ENCODE measurements around the gene GPBAR1. TPM values are rescaled to one million over a fixed set of nuclear protein-coding genes. Genes with fewer than 3 reads are reported as not detected.
A peak's percentile ranks its signal among the peaks of the same experiment; 100 is the strongest.

Gene GPBAR1
- total and polyA plus RNA-seq, 4 experiments from 2014 or later: 0.17 to 1.2 (median 0.67) TPM

- Mint-ChIP-seq H3K4me1 (peaks cover 40 to 69% (median 53%) of the 10 kb centered on the region in 4 donors), H3K4me3 (peak overlapping the region; percentile 89 to 98 (median 96)), H3K27ac (peak overlapping the region; percentile 93 to 99 (median 97)), H3K27me3 (no peaks in the 10 kb centered on the region), H3K36me3 (peaks cover 23 to 54% of the 10 kb centered on the region in 2 donors), H3K9me3 (no peaks in the 10 kb centered on the region)
- intact Hi-C loops (cut with micrococcal nuclease): loop anchor here (1.0 kb wide), 3 partner anchors 11 to 73 kb away; no protein-coding TSS in a partner anchor
- Histone ChIP-seq H3K9me3 (ENCODE audit: control insufficient read depth in 1 of 2, low read length in 2 of 2) (no peaks in the 10 kb centered on the region), H3K27me3 (ENCODE audit: insufficient read depth, low read length) (no peaks in the 10 kb centered on the region), H3K4me1 (ENCODE audit: insufficient read depth, low read length) (peaks cover 56% of the 10 kb centered on the region), H3K27ac (ENCODE audit: low read depth, low read length) (peak overlapping the region; percentile 93), H3K4me3 (ENCODE audit: low read length in 2 of 2) (peak overlapping the region; percentile 85 to 97), H3K36me3 (ENCODE audit: insufficient read depth, low read length) (peaks cover 9% of the 10 kb centered on the region)
- peak in 4 of 5 donors; percentile 48 to 66 (median 52) for DNase-seq
- POLR2A ChIA-PET (ENCODE audit: partially characterized antibody): interaction anchor here (0.8 to 7.0 kb wide), 13 partner anchors 10 to 492 kb away, joined by 3 to 144 read pairs (median 3); partner anchors contain the start of genes AAMP and PNKD
- CTCF ChIA-PET (ENCODE audit: partially characterized antibody): interaction anchor here (0.7 to 8.4 kb wide), 6 partner anchors 11 to 178 kb away, joined by 3 to 67 read pairs (median 4); partner anchors contain the start of genes AAMP and PNKD
Observed at GRCh38 chr2:218218268-218219185, 42.3 kb upstream of the GPBAR1 start.

- Histone ChIP-seq H3K27ac (ENCODE audit: low read depth, low read length) (peak overlapping the region; percentile 93), H3K9me3 (ENCODE audit: control insufficient read depth in 1 of 2, low read length in 2 of 2) (no peaks in the 10 kb centered on the region), H3K4me1 (ENCODE audit: insufficient read depth, low read length) (peaks cover 70% of the 10 kb centered on the region), H3K4me3 (ENCODE audit: low read length in 2 of 2) (peak overlapping the region; percentile 85 to 97), H3K36me3 (ENCODE audit: insufficient read depth, low read length) (peaks cover 23% of the 10 kb centered on the region), H3K27me3 (ENCODE audit: insufficient read depth, low read length) (no peaks in the 10 kb centered on the region)
- ChIA-PET POLR2A (ENCODE audit: partially characterized antibody) (interaction anchor here (1.1 to 7.0 kb wide), 8 partner anchors 8 to 180 kb away, joined by 3 to 144 read pairs (median 8); partner anchors contain the start of genes AAMP and PNKD), CTCF (ENCODE audit: partially characterized antibody) (interaction anchor here (1.1 to 8.4 kb wide), 5 partner anchors 10 to 177 kb away, joined by 3 to 67 read pairs (median 6); no protein-coding TSS in a partner anchor)
- Mint-ChIP-seq H3K36me3 (peaks cover 29 to 68% of the 10 kb centered on the region in 2 donors), H3K4me1 (peaks cover 54 to 83% (median 66%) of the 10 kb centered on the region in 4 donors), H3K27ac (peak overlapping the region; percentile 72 to 99 (median 97)), H3K4me3 (peak overlapping the region; percentile 89 to 98 (median 96)), H3K27me3 (no peaks in the 10 kb centered on the region), H3K9me3 (no peaks in the 10 kb centered on the region)
- peak in 1 of 5 donors; percentile 36 for DNase-seq
- intact Hi-C loops (cut with micrococcal nuclease): no loop called here
Observed at GRCh38 chr2:218219934-218220333, 40.9 kb upstream of the GPBAR1 start.

GRCh38 chr2:218221000-218221399, 39.8 kb upstream of the GPBAR1 start:
- H3K36me3 Mint-ChIP-seq: peaks cover 34 to 79% of the 10 kb centered on the region in 2 donors
- intact Hi-C loops (cut with micrococcal nuclease): no loop called here
- Histone ChIP-seq H3K27me3 (ENCODE audit: insufficient read depth, low read length) (no peaks in the 10 kb centered on the region), H3K9me3 (ENCODE audit: control insufficient read depth in 1 of 2, low read length in 2 of 2) (no peaks in the 10 kb centered on the region), H3K4me3 (ENCODE audit: low read length in 2 of 2) (peak overlapping the region in 1 of 2 donors; percentile 85), H3K4me1 (ENCODE audit: insufficient read depth, low read length) (peaks cover 81% of the 10 kb centered on the region), H3K27ac (ENCODE audit: low read depth, low read length) (peak overlapping the region; percentile 93), H3K36me3 (ENCODE audit: insufficient read depth, low read length) (peaks cover 24% of the 10 kb centered on the region)
- peak overlapping the region; percentile 72 to 98 (median 96) for H3K4me3 Mint-ChIP-seq
- H3K4me1 Mint-ChIP-seq: peaks cover 62 to 92% (median 75%) of the 10 kb centered on the region in 4 donors
- POLR2A ChIA-PET (ENCODE audit: partially characterized antibody): interaction anchor here (1.0 to 7.0 kb wide), 8 partner anchors 7 to 179 kb away, joined by 3 to 144 read pairs (median 6); partner anchors contain the start of genes AAMP and PNKD
- H3K9me3 Mint-ChIP-seq: no peaks in the 10 kb centered on the region
- no peaks in the 10 kb centered on the region for H3K27me3 Mint-ChIP-seq
- DNase-seq: peak in 1 of 5 donors; percentile 39
- CTCF ChIA-PET (ENCODE audit: partially characterized antibody): interaction anchor here (1.0 to 8.4 kb wide), 7 partner anchors 9 to 53 kb away, joined by 3 to 67 read pairs (median 6); partner anchors contain the start of genes AAMP and PNKD
- H3K27ac Mint-ChIP-seq: peak overlapping the region; percentile 86 to 97 (median 92)

GRCh38 chr2:218223046-218223445, 37.8 kb upstream of the GPBAR1 start:
- Mint-ChIP-seq H3K4me3 (peak overlapping the region; percentile 72 to 95 (median 73)), H3K36me3 (peaks cover 42 to 86% of the 10 kb centered on the region in 2 donors), H3K4me1 (peaks cover 65 to 97% (median 81%) of the 10 kb centered on the region in 4 donors), H3K9me3 (no peaks in the 10 kb centered on the region), H3K27me3 (no peaks in the 10 kb centered on the region), H3K27ac (peak overlapping the region; percentile 77 to 95 (median 91))
- peaks cover 90% of the 10 kb centered on the region for H3K4me1 ChIP-seq (ENCODE audit: insufficient read depth, low read length)
- H3K27ac ChIP-seq (ENCODE audit: low read depth, low read length): peak overlapping the region; percentile 93
- CTCF ChIA-PET (ENCODE audit: partially characterized antibody): interaction anchor here (3.0 to 8.4 kb wide), 2 partner anchors 7 to 48 kb away, joined by 13 to 67 read pairs; partner anchors contain the start of genes AAMP and PNKD
- peak in 1 of 5 donors; percentile 63 for DNase-seq
- H3K4me3 ChIP-seq (ENCODE audit: low read length in 2 of 2): peak overlapping the region in 1 of 2 donors; percentile 15
- H3K27me3 ChIP-seq (ENCODE audit: insufficient read depth, low read length): no peaks in the 10 kb centered on the region
- peaks cover 31% of the 10 kb centered on the region for H3K36me3 ChIP-seq (ENCODE audit: insufficient read depth, low read length)
- POLR2A ChIA-PET (ENCODE audit: partially characterized antibody): interaction anchor here (1.4 kb wide), 2 partner anchors 64 to 436 kb away, joined by 4 to 7 read pairs; partner anchors contain the start of genes BCS1L and ZNF142
- intact Hi-C loops (cut with micrococcal nuclease): no loop called here
- no peaks in the 10 kb centered on the region for H3K9me3 ChIP-seq (ENCODE audit: control insufficient read depth in 1 of 2, low read length in 2 of 2)

GRCh38 chr2:218224186-218224585, 36.6 kb upstream of the GPBAR1 start:
- Histone ChIP-seq H3K9me3 (ENCODE audit: control insufficient read depth in 1 of 2, low read length in 2 of 2) (no peaks in the 10 kb centered on the region), H3K27me3 (ENCODE audit: insufficient read depth, low read length) (no peaks in the 10 kb centered on the region), H3K27ac (ENCODE audit: low read depth, low read length) (peak overlapping the region; percentile 93), H3K36me3 (ENCODE audit: insufficient read depth, low read length) (peaks cover 37% of the 10 kb centered on the region), H3K4me1 (ENCODE audit: insufficient read depth, low read length) (peaks cover 97% of the 10 kb centered on the region), H3K4me3 (ENCODE audit: low read length in 2 of 2) (no peak overlapping the region)
- H3K36me3 Mint-ChIP-seq: peaks cover 49 to 86% of the 10 kb centered on the region in 2 donors
- H3K27ac Mint-ChIP-seq: peak overlapping the region; percentile 77 to 95 (median 91)
- CTCF ChIA-PET (ENCODE audit: partially characterized antibody): no interaction called here
- POLR2A ChIA-PET (ENCODE audit: partially characterized antibody): interaction anchor here (0.8 to 7.9 kb wide), 4 partner anchors 5 to 176 kb away, joined by 3 to 144 read pairs (median 10); partner anchors contain the start of genes AAMP, ARPC2, CTDSP1 and PNKD
- no peak for DNase-seq
- peaks cover 68 to 97% (median 86%) of the 10 kb centered on the region in 4 donors for H3K4me1 Mint-ChIP-seq
- intact Hi-C loops (cut with micrococcal nuclease): no loop called here
- H3K9me3 Mint-ChIP-seq: no peaks in the 10 kb centered on the region
- H3K27me3 Mint-ChIP-seq: no peaks in the 10 kb centered on the region
- H3K4me3 Mint-ChIP-seq: peak overlapping the region; percentile 15 to 91 (median 74)

GRCh38 chr2:218226903-218227302, 33.9 kb upstream of the GPBAR1 start:
- H3K4me1 Mint-ChIP-seq: peaks cover 60 to 95% (median 80%) of the 10 kb centered on the region in 4 donors

More at GRCh38 chr2:218226903-218227302, 33.9 kb upstream of the GPBAR1 start:
- H3K27me3 ChIP-seq (ENCODE audit: insufficient read depth, low read length): no peaks in the 10 kb centered on the region
- Mint-ChIP-seq H3K4me3 (peak overlapping the region in 6 of 8 donors; percentile 7 to 42 (median 38)), H3K27me3 (no peaks in the 10 kb centered on the region), H3K9me3 (no peaks in the 10 kb centered on the region), H3K27ac (peak overlapping the region; percentile 49 to 93 (median 76)), H3K36me3 (peaks cover 44 to 87% of the 10 kb centered on the region in 2 donors)
- H3K27ac ChIP-seq (ENCODE audit: low read depth, low read length): peak overlapping the region; percentile 0
- H3K4me3 ChIP-seq (ENCODE audit: low read length in 2 of 2): no peak overlapping the region
- CTCF ChIA-PET (ENCODE audit: partially characterized antibody): interaction anchor here (0.6 to 7.8 kb wide), 9 partner anchors 8 to 180 kb away, joined by 3 to 67 read pairs (median 4); partner anchors contain the start of genes AAMP, ARPC2 and PNKD
- H3K9me3 ChIP-seq (ENCODE audit: control insufficient read depth in 1 of 2, low read length in 2 of 2): no peaks in the 10 kb centered on the region
- peaks cover 48% of the 10 kb centered on the region for H3K36me3 ChIP-seq (ENCODE audit: insufficient read depth, low read length)
- intact Hi-C loops (cut with micrococcal nuclease): no loop called here
- POLR2A ChIA-PET (ENCODE audit: partially characterized antibody): interaction anchor here (1.4 to 7.9 kb wide), 4 partner anchors 8 to 43 kb away, joined by 3 to 144 read pairs (median 10); partner anchors contain the start of genes AAMP, ARPC2 and PNKD
- no peak for DNase-seq
- peaks cover 96% of the 10 kb centered on the region for H3K4me1 ChIP-seq (ENCODE audit: insufficient read depth, low read length)
